NCI-H2227 (cell line): ENCODE data around the gene PPM1D.
A peak's percentile ranks its signal among the peaks of the same experiment; 100 is the strongest.

Experiments used
- DNase-seq: peaks from one replicate; lab custom pipeline; 2025; ENCODE audit not compliant: unreplicated experiment; lab: John Stamatoyannopoulos, UW

The PPM1D gene

DNA sequence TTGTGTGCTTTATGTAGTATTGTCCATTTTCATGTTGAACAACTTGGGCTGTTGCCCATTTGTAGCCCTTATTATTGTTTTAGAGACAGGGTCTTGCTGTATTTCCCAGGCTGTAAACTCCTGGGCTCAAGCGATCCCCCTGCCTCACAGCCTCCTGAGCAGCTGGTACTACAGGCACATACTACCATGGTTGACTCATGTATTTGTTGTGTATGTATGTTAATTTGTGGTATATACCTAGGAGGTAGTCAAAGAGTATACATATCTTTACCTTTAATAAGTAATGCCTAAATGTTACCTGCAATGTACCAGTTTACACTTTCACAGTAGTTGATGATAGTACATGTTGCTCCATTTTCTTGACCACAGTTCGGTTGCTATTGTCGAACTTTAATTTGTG lies 18.1 kb downstream of the PPM1D start:
- no peak for DNase-seq

GRCh38 chr17:60618854-60619526 lies 19.0 kb downstream of the PPM1D start:
- DNase-seq: no peak

GRCh38 chr17:60622961-60623360 lies 23.0 kb downstream of the PPM1D start:
- DNase-seq: no peak

- DNase-seq: no peak
These were observed 23.4 kb downstream of the PPM1D start for GRCh38 chr17:60623415-60623814.

DNA sequence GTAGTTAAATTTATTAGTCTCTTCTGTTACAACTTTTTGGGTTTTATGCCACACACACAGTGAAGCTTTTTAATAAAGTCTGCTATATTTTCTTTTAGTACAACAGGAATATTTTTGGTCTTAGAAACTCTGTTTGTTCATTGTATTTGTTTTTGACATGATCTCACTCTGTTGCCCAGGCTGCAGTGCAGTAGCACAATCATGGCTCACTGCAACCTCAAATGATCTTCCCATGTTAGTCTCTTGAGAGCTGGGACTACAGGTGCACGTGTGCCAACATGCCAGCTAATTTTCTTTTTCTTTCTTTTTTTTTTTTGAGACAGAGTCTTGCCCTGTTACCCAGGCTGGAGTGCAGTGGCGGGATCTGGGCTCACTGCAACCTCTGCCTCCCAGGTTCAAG lies 27.1 kb downstream of the PPM1D start:
- DNase-seq: no peak

- no peak for DNase-seq
These were observed 28.4 kb downstream of the PPM1D start for GRCh38 chr17:60628252-60628889.

GRCh38 chr17:60629120-60629519 lies 29.1 kb downstream of the PPM1D start:
- no peak for DNase-seq

- no peak for DNase-seq
These were observed 30.4 kb downstream of the PPM1D start for GRCh38 chr17:60630352-60630751.

DNA sequence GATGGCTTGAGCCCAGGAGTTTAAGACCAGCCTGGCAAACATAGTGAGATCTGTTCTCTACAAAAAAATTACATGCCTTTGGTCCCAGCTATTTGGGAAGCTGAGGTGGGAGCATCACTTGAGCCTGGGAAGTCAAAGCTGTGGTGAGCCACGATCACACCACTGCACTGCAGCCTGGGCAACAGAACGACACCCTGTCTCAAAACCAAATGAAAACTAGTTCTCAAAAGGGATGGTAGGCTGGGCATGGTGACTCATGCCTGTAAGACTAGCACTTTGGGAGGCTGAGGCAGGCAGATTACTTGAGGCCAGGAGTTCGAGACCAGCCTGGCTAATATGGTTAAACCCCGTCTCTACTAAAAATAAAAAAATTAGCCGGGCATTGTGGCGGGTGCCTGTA lies 31.1 kb downstream of the PPM1D start:
- no peak for DNase-seq

DNA sequence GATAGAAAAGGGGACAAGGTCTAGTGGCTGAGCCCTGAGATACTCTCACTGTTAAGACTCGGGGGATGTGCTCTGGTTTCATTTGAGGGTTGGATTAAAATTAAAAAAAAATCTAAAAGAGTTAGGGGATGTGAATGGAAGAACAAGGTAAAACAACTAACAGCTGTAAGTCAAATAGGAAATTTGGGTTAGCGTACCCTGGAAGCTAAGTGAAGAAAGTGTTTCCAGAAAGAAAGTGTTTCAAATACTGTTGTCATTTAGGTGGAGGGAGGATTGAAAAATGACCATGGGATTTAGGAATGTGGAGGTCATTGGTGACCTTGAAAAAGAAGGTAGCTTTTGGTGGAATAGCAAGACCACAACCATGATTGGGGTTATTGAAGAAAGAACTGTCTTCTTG lies 37.7 kb downstream of the PPM1D start:
- no peak for DNase-seq

DNA sequence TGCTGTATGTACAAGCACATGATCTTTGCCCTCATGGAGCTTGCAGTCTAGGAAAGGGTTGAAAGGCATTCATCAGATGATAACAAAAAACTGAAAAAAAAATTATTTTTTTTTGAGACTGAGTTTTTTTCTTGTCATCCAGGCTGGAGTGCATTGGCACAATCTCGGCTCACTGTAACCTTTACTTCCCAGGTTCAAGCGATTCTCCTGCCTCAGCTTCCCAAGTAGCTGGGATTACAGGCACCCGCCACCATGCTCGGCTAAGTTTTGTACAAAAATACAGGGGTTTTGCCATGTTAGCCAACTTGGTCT lies 39.0 kb downstream of the PPM1D start:
- DNase-seq: no peak

DNA sequence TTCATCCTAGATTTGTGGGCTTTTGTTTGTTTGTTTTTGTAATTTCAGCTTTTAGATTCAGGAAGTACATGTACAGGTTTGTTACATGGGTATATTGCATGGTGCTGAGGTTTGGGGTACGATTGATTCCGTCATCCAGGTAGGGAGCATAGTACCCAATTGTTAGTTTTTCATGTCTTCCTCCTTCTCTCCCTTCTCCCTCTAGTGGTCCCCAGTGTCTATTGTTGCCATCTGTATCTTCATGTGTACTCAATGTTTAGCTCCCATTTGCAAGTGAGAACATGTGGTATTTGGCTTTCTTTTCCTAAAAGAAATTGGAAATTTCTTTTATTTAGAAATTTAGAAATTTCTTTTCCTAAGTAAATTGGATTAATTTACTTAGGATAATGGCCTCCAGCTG lies 40.5 kb downstream of the PPM1D start:
- DNase-seq: peak; percentile 24

- no peak for DNase-seq
These were observed 41.1 kb downstream of the PPM1D start for GRCh38 chr17:60641126-60641525.

GRCh38 chr17:60641810-60642220 lies 41.8 kb downstream of the PPM1D start:
- DNase-seq: peak; percentile 92

GRCh38 chr17:60645918-60646523 lies 46.0 kb downstream of the PPM1D start:
- peak; percentile 48 for DNase-seq

DNA sequence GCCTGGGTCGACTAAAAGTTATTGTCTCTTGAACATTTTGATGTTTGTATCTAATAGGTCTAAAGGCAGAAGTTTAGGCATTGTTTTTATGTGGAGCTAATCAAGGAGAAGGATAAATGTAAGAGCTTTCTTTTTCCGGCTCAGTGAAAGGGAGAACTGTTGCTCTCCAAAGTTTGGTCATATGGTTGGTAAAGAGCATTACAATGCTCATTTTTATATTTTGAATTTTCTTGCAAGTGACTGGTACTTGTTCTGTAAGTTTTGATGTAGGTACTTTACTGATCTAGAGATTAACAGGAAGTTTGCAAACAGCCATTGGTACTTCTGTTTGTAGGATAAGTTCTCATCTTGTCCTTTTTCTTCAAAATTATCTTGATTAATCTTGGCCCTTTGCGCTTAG lies 46.7 kb downstream of the PPM1D start:
- DNase-seq: no peak

GRCh38 chr17:60647705-60648104 lies 47.7 kb downstream of the PPM1D start:
- DNase-seq: no peak

- no peak for DNase-seq
These were observed 52.7 kb downstream of the PPM1D start for GRCh38 chr17:60652454-60653247.

- DNase-seq: no peak
These were observed 53.6 kb downstream of the PPM1D start for GRCh38 chr17:60653569-60653968.

GRCh38 chr17:60656499-60656898 lies 56.5 kb downstream of the PPM1D start:
- no peak for DNase-seq

- no peak for DNase-seq
These were observed 59.2 kb downstream of the PPM1D start for GRCh38 chr17:60659156-60659555.

- no peak for DNase-seq
These were observed 61.5 kb downstream of the PPM1D start for GRCh38 chr17:60661489-60661888.
